Stimulated activated CD4-positive, alpha-beta T cell treated with anti-CD3 and anti-CD28 coated beads, TNF-alpha, amount 100 ng/mL, for 4 hours (primary cell): Measurements from ENCODE around the gene MTHFD1L.
"Not testable (repeated sequence)": the region's sequence is repeated elsewhere in the genome, so short reads cannot be mapped to it uniquely, and the experiment has no call there.

Source experiments
- DNase-seq, 3 experiments: peaks; one replicate each; pipeline ENCODE4 v3.0.0-alpha.2; 2020; ENCODE audit warnings: low read depth in 3 of 3

The MTHFD1L gene

DNA sequence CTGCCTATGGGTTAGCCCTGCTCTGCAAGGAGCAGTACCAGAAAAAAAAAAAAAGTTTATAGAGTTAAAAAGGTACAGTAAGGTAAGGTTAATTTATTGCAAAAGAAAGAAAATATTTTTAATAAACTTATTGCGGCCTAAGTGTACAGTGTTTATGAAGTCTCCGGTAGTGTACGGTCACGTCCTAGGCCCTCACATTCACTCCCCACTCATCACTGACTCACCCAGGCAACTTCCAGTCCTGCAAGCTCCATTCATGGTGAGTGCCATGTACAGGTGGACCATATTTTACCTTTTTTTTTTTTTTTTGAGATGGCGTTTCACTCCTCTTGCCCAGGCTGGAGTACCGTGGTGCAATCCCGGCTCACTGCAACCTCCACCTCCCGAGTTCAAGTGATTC lies 258.1 kb downstream of the MTHFD1L start:
- DNase-seq, result not testable (repeated sequence)

GRCh38 chr6:151125242-151125641 lies 259.7 kb downstream of the MTHFD1L start:
- not testable (repeated sequence) for DNase-seq

- DNase-seq, result not testable (repeated sequence)
Observed at GRCh38 chr6:151125651-151126416, 260.3 kb downstream of the MTHFD1L start.

- not testable (repeated sequence) for DNase-seq
Observed at GRCh38 chr6:151126417-151126724, 260.9 kb downstream of the MTHFD1L start.

DNA sequence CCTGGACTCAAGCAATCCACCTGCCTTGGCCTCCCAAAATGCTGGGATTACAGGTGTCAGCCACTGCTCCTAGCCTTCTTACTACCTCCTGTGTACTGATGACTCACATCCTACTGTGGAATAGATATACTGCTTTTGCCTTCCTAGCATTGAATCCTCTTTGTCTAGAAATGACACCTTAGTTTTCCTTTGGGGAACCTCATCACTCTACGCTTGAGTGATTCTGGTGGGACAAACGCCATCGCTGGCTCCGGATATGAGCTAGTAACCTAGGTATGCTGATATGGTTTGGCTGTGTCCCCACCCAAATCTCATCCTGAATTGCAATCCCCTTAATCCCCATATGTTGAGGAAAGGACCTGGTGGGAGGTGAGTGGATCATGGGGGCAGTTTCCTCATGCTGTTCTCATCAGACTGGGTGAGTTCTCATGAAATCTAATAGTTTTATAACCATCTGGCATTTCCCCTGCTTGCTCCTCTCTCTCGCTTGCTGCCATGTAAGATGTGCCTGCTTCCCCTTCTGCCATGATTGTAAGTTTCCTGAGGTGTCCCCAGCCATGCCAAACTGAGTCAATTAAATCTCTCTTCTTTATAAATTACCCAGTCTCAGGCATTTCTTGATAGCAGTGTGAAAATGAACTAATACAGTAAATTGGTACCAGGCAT lies 261.8 kb downstream of the MTHFD1L start:
- not testable (repeated sequence) for DNase-seq

GRCh38 chr6:151128763-151129370 lies 263.4 kb downstream of the MTHFD1L start:
- no peak for DNase-seq

GRCh38 chr6:151130329-151130728 lies 264.8 kb downstream of the MTHFD1L start:
- DNase-seq, result no peak

GRCh38 chr6:151131324-151132007 lies 266.0 kb downstream of the MTHFD1L start:
- DNase-seq, result no peak

DNA sequence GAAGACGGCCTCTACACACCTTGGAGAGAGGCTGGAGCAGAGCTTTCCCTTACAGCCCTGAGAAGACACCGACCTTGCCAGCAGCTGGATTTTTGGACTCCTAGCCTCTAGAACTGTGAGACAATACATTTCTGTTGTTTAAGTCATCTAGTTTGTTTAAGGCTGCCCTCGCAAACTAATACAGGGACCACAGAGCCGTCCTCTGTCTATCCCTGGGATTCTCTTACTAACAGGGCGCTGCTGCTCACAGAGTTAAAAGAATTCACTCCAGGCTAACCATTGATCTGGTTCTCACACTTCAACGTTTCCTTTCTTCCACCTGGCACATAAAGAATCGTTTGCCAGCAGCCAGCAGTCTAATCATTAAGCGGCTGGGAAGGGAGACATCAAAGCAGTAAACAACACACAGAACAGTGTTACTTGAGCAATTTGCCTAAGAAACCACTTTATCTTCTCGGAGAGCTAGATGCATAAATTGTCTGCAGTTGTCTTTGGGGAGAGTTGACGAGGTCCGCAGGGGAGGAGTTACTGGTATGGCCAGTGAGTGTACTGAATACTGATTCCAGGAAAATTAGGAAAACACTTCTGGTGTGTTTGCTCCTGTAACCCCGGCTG lies 270.7 kb downstream of the MTHFD1L start:
- no peak for DNase-seq

DNA sequence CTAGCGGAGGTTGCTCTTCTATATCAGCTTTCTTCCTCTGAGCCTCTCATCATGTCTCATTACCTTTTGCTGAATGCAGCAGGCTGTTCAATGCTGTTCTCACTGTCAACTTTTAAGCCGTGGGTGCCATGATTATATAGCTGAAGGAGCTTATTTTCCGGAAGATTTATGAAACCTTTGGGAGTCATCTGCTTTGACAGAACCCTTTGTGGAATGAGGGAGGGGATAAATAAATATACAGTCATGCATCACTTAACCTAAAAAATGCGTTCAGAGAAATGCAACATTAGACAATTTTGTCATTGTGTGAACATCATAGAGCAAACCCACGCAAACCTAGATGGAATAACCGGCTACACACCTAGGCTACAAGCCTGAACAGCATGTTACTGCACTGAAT lies 272.0 kb downstream of the MTHFD1L start:
- DNase-seq, result no peak

GRCh38 chr6:151139524-151139923 lies 274.0 kb downstream of the MTHFD1L start:
- no peak for DNase-seq

- no peak for DNase-seq
Observed at GRCh38 chr6:151140767-151141166, 275.3 kb downstream of the MTHFD1L start.

DNA sequence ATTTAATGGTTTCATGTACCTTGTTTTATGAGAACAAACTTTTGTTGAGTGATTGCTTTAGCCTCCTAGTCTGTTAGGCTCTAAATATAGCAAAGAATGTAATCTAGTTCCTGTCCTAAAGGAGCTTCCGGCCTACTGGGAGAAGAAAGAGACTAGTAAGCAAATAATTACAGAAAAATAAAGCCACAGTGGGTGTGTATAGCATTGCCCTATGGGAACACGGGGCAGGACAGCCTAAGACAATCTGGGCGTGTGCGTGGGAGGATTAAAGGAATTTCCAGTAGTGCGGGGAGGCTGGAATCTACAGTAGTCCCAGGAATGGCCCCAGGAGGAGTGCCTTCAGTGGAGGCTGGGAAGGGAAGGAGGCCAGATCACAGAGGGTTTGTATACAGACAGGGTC lies 276.2 kb downstream of the MTHFD1L start:
- no peak for DNase-seq

- DNase-seq, result no peak
Observed at GRCh38 chr6:151142676-151143075, 277.2 kb downstream of the MTHFD1L start.

GRCh38 chr6:151143337-151143736 lies 277.8 kb downstream of the MTHFD1L start:
- no peak for DNase-seq

DNA sequence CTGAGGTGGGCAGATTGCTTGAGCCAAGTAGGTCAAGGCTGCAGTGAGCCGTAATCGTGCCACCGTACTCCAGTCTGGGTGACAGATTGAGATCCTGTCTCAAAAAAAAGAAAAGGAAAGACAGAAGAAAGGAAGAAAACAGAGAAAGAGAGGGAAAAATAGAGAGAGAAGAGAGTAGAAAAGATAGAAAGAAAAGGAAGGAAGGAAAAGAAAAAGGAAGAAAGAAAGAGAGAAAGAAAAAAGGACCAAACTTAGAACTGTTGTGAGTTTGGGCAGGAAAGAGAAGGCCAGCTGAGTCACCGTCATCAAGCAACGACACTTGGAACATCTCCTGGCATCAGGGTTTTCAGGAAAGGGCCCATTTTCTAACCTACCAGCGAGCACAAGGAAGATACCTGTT lies 278.3 kb downstream of the MTHFD1L start:
- no peak for DNase-seq

- DNase-seq, result no peak
Observed at GRCh38 chr6:151147118-151147832, 281.8 kb downstream of the MTHFD1L start.

GRCh38 chr6:151148111-151148510 lies 282.6 kb downstream of the MTHFD1L start:
- no peak for DNase-seq

DNA sequence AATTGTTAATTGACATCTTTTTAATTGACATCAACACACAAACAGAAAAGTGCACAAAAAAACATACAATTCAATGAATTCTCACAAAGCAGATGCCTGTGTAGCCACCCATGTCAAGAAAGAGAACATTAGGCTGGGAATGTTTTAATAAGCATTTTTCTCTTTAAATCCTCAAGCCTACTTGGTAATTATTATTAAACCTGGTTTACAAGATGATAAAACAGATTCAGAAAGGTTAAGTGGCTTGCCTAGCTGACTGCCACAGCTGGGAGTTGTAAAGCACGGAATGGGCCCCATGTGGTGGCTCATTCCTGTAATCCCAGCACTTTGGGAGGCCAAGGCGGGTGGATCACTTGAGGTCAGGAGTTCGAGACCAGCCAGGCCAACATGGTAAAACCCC lies 284.3 kb downstream of the MTHFD1L start:
- DNase-seq, result no peak
